Inflammatory macrophage treated with lipopolysaccharide for 4 hours (primary cell): ENCODE data around the gene DPP3.

Source experiments
- DNase-seq: peaks from one replicate; pipeline ENCODE4 v3.0.0-alpha.2; 2020

The DPP3 gene

DNA sequence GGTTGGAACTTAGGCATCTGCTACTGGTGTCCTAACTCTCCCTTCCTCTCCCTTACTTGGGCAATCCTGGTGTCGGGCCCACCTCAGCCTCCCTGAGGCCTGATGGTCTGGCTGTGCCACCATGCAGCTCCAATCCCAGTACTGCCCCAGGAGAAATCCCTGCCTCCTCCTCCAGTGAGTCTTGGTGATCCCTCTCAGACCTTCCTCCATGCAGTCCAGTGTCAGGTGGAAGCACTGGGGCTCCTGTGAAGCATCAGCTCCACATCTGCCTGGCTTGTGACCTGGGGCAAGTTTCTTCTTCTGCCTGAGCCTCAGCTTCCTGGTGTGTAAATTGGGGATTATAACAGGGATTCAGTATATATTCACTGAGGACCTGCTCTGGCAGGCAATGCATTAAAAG lies 15.3 kb upstream of the DPP3 start:
- DNase-seq = no peak

DNA sequence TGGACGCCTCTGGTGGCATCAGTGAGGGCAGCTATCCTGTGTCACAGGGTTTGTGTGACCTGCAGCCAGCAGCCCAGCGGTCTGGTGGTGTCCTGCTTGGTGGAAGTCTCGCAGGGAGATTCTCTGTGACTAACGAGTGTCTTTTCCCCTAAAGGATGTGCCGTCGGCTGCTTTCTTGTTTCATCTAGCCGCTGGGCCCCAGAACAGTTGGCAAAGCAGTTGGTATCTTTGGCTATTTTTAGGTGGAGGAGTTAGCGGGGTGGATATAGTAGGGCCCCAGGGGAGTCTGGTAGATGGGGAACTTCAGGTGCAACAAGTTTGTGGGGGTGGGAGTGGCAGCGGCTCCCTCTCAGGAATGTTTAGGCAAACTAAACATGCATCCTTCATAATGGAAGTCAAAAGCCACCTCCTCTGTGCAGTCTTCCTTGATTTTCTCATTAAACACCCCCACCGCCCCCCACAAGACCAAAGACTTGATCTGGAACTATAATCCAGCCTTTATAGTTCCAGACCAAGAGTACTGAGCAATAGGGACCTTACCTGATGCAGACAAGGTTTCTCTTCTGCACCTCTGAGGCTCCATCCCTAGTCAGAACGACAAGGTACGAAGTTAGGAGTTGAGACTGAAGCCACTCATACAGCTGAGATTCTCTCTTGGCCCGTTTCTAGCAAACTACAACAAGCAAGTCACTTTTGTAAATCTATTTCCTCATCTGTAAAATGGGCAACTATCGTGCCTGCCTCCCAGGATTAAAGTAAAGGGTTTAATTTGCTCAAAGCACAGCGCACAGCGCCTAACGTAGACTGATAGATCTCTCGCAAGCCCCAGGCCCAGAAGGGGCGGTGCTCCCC lies 14.6 kb upstream of the DPP3 start:
- no peak for DNase-seq

DNA sequence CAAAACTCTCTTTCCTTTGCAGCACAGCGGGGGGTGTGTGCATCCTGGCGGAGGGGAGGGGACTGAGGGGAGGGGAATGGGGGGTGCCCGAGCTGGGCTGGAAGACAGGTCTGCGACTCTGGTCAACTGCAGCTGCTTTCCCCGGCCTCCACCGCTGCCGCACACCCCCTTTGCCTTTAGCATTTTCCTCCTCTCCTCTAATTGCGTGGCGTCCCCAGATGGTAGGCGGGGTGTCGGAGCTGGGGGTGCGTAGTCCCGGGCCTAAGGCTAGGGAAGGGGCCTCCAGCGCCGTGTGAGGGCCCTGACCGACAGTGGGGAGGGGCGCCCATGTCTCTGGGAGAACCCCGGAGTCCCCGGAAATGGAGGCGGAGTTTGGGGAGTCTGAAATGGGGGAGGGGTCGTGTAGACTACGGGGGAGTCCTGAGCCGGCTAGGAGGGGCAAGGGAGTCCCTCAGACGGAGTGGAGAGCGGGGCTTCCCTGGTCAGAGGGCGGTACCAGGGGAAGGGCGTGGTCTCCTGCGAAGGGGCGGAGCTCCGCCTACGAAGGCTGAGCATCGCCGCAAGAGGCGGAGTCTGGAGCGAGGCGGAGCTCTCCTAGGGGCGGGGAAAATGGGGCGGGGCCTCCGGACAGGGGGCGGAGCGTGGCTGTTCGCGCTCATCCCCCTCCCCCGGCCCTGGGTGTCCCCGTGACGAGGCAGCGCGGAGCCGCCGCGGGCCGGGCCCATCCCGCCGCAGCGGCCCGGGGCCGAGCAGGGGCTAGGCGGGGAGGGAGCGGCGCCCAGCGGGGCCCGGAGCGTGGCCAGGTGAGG lies 13.8 kb upstream of the DPP3 start, which contains the start of gene PELI3:
Gene PELI3 (plus strand): TSS at position 681 of the 809 bp plus-strand sequence. CDS start 1,224 bp downstream, outside the sequence.
- peak; percentile 91 for DNase-seq

DNA sequence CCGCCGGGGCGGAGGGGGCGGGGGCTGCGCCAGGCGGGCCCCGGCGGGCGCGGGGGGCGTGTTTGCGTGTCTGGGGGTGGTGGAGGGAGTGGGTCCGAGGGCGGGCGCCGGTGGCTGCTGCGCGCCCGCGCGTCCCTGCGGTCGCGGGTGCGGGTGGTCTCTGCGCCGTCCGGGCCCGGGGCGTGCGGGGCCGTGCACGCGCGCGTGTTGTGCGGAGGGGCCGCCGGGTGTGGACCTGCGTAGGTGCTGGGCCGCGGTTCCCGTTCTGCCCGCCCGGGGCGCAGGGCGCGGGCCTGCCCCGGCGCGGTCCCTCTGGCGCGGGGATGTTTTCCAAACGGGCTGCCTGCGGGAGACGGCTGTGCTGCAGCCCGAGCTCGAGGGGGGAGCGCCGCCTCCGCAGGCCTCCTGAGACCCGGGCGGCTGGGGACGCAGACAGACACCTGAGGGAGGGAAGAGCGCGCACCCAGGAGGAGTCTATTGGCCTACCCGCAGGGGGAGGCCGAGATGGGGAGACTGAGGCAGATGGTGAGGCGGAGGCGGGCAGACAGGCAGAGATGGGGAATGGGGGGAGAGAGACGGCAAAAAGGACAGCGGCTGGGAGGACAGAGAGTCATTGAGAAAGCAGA lies 13.1 kb upstream of the DPP3 start:
- DNase-seq = peak; percentile 16

DNA sequence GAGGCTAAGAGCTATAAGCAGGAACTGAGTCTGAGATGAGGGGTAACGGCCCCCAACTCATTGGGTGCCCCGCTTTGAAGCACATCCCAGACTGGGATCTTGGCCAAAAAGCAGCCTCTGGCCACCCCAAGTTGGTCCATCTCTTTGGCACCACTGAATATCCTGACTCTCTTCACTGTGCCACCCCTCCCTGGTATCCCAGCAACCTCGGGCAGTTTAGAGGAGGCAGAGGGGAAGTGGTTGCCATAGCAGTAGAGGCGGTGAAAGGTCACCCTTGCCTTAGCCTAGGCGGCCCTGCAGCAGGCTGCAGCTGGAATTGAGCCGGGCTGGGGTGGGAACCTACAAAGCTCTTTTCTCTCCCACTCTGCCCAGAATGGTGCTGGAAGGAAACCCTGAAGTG lies 12.5 kb upstream of the DPP3 start:
- DNase-seq = peak; percentile 82

DNA sequence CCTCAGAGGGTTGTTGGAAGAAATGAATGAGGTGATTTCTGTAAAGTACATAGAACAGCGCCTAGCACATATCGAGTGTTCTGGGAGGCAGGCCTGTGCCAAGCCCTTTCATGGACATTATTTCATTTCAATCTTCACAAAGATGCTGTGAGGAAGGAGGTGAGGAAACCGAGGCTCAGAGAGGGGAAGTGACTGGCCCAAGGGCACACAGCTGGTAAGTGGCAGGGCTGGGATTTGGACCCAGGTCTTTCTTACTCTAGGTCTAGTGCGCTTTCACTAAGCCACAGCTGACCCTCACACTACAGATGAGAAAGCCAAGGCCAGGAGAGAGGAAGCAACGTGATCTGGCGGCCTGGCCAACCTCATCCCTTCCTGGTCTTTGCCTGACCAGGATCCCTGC lies 11.5 kb upstream of the DPP3 start:
- DNase-seq = no peak

DNA sequence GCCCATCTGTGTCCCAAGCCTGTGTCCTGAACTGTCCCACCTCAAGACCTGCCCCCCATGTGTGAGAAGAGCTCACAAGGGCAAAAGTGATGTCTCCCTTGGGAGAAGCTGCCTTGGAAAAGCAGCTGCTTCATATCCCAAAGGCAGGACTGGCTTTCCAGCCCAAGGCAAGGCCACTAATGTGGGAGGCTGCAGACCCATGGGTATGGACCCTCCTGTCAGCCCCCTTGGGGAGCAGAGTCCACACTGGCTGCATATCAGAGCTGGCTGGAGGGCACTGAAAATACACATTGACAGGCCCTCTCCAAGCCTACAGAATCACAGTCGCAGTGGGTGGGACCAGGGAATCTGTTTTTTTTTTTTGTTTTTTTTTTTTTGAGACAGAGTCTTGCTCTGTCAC lies 10.8 kb upstream of the DPP3 start:
- DNase-seq = no peak

DNA sequence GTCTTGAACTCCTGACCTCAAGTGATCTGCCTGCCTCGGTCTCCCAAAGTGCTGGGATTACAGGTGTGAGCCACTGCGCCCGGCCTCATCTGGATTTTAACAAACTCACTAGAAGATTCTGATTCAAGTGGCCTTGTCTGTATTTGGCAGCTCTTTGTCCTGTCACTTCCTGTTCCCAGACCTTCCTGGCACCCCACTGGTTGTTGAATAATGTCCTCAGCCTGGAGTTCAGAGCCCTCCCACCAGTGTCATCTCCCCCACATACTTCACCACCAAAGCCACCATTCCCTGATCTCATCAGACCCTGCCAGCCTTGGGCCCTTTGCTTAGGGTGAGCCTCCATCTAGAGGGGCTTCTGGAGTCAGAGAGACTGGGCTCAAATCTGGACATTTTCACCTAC lies 10.2 kb upstream of the DPP3 start:
- peak; percentile 13 for DNase-seq

DNA sequence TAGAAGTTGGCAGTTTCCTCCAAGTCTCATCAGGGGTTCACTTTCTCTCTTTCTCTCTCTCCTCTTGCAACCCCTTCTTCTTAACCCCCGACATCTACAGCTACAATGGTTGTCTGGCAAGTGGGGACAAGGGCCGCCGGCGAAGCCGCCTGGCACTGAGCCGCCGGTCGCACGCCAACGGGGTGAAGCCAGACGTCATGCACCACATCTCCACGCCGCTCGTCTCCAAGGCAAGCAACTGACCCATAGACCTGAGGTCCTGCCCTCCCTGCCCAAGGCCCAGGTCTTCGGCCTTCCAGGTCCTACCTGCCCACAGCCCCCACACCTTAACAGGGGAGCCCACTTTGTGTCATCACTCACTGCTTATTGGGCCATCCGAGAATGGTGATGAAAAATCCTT lies 9.1 kb upstream of the DPP3 start:
- no peak for DNase-seq

DNA sequence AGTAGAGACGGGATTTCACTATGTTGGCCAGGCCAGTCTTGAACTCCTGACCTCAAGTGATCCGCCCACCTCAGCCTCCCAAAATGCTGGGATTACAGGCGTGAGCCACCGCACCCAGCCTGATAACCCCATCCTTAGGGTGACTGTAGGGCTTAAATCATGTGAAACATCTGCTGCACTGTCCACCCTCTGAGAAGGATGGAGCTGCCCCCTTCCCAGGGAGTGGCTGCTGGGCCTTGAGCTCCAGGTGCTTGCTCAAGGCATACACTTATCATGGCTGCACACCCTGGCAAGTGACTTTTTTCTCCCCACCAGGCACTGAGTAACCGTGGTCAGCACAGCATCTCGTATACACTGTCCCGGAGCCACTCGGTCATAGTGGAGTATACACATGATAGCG lies 8.2 kb upstream of the DPP3 start:
- no peak for DNase-seq

DNA sequence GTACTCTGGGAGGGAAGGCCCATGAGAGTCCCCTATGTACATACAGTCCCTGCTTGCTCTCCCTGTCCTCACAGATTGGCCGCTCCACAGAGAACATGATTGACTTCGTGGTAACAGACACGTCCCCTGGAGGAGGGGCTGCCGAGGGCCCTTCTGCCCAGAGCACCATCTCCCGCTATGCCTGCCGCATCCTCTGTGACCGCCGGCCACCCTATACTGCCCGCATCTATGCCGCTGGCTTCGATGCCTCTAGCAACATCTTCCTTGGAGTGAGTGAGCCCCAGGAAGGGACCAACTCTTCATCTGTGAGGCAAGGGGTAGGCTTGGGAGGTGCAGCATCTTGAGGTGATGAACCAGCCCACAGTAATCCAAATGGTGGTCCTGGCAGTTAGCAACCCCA lies 7.1 kb upstream of the DPP3 start:
- DNase-seq = no peak

DNA sequence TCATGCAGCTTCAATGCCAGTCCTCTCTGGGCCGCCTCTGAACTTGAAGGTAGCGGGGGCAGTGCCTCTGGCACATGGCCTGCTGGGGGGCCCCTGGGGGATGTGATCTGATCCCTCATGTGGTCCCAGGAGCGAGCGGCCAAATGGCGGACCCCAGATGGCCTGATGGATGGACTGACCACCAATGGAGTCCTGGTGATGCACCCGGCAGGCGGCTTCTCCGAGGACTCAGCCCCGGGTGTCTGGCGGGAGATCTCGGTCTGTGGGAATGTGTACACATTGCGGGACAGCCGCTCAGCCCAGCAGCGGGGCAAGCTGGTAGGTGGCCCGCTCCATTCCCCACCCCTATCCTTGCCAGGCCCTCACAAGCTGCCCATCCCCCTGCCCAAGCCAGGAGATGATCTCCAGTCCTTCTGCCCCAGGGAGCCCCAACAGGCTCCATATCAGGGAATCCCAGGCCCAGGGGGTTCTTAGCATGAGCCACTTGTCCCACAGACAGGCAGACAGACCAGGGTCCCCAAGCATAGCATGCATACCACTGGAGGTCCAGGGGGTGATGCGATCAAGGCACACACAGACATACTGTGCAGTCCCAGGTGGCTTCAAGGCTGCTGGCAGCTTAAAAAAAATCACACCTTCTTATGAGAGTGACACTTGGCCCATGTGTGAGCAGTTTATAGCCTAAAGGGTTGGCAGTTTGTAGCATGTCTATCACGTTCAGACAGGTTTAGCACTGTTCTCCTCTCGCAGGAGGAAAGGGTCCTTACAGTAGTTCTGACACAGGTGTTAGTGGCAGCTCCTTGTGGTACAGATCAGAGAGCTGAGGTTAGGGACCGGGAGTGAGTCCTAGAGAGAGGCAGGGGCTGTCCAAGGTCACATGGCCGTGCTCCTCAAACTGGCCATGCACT lies 6.4 kb upstream of the DPP3 start:
- no peak for DNase-seq

DNA sequence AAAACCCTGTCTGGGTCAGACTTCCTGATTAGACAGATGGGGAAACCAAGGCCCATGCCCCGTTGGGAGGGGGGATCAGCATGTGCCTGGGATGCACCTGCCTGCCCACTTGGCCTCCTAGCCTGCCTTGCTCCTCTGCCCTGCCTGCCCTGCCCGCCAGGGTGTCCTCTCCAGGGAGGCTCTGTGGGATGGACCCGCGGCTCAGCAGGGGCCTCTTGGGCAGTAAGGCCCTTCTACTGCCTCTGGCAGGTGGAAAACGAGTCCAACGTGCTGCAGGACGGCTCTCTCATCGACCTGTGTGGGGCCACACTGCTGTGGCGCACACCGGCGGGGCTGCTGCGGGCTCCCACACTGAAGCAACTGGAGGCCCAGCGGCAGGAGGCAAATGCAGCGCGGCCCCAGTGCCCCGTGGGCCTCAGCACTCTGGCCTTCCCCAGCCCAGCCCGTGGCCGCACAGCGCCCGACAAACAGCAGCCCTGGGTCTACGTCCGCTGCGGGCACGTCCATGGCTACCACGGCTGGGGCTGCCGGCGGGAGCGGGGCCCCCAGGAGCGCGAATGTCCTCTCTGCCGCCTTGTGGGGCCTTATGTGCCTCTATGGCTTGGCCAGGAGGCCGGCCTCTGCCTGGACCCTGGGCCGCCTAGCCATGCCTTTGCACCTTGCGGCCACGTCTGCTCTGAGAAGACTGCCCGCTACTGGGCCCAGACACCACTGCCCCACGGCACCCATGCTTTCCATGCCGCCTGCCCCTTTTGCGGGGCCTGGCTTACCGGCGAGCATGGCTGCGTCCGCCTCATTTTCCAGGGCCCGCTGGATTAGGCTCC lies 4.7 kb upstream of the DPP3 start:
- no peak for DNase-seq

DNA sequence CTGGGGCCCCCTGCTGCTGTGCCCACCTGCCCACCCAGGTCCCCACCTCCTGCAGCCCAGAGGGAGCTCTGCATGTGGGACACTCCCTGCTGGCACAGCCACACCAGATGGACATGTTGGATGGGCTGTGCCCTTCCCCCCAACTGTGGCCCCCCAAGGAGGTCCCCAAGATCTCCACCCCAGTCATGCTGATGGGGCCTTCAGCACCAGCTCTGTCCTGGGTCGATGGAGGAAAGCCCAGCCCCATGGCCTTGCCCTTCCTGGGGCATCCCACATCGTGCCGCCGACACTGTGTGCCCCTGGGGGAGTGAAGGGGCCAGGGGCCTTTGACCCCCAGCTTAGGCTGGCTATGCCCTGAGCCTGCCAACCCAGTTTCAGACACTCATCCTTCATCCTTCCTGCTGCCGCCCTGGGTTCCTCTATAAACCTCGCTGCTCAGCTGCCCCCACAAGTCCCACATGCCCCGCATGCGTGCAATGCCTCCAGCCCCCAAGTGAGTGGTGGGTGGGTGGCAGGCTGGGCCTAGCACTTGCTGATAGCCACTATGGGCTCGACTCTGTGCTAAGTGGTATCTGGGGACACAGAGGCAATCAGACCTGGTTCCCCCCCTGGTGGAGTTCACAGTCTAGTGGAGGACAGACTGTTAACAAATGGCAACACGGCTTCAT lies 3.9 kb upstream of the DPP3 start:
- no peak for DNase-seq

DNA sequence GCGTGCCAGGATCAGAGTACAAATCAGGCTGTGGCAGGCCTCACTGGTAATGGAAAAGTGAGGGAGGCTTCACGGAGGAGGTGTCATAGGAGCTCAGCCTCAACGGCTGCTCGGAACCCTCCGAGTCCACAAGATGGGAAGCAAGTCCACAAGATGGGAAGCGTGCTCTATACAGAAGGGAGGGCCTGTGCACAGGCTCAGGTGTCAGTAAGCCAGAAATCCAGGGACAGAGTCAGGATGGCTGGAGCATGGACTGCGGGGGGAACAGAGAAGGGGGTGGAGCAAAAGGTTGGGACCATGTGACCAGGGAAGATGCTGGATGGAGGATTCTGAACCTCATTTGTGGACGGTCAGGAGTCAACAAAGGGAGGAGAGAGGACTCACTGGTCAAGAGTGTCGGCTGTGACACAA lies 3.4 kb upstream of the DPP3 start:
- DNase-seq = no peak

DNA sequence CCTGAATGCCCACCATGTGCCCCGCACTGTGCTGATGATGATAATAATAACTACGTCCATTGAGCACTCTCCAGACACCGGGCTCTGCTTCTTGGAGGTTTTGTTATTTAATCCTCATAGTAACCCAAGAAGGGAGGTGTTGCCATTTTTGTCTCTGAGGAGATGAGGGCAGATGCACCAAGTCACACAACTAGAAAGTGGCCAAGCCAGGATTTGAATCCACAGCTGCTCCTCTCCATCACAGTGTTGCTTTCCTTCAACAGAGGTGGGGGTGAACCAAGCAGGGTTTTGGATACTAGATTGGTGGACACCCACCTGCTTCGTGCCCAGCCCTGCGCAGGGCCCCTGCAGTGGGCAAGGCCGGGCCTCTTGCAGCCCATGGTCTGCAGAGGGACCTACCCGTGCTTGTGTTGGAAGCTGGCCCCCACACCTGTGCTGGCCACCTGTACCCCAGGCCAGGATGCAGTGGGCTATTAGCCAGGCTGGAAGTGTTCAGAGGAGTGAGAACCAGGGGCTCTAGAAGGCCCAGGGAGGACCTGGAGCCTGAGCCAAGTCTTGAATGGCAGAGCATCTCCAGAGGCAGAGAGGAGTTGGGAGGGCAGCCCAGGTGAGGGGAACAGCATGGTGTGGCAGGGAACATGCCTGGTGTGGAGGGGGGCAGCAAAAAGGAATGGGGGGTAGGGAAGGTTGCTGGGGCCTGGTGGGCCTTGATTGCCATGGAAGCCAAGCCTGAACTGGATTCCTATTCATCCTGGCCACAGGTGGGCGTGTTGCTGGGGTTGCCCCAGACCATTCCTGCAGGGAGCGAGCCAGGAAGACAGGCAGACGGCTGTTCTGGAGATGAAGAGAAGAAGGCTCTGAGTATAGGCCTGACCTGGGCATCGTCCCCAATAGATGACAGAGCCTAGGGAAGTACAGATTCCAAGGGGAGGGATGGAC lies 2.7 kb upstream of the DPP3 start:
- DNase-seq = no peak

DNA sequence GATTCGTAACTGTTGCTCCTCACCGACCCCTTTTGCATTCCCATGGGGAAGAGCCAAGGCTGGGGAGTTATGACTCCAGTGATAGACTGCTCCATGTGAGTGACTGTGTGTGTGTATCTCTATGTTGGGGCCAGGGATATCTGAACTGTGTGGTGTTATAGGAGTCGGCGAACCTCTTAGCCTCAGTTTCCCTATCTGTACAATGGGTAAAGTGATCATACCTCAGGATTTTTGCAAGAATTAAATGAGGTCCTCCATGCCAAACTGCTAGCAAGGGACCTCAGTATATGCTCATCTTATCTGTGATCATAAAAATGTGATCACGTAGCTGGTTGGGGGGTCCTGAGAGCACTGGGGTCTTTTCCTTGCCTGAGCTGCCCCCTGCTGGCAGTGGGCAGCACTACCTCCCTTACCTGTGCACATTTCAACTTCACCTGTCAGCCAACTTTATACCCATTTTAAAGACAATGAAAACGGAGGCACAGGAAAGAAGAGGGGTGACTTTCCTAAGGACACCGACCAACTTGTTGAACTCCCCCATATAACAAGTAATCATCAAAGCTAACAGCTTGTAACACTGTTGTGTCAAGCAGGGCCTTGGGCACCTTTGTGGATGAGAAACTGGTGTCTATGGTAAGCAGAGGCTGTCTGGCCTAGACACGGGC lies 1.4 kb upstream of the DPP3 start:
- no peak for DNase-seq

DNA sequence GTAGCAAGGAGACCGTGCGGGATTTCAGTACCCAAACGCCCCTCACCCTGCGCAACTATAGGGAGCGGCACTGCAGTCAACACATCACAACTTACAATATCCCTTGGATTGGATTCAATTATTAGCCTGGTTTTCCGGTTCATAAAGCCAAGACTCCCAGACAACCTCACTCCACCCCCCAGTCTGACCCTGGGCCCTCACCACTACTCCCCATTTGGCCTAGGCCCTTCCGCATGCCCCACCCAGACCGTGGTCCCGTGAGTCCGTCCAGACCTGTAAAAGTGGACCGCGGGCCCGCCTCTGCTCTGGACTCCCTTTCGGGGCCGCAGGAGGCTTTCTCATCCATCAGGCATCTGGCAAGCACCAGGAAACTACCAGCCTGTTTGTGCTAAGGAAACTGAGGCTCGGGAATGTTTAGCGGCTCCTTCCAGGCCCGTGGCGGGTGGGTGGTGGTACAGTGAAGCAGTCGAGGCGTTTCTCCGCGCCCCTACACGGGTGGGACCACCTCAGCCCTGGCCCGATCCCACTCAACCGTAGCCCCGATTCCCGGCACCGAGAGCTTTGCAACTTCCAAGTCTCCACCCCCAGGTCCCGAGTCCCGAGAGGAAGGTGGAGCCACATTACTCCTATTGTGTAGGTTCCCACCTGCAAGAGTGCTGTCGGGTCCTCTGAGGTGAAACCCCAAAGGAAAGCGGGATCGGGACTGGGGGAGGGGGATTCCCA lies 679 bp upstream of the DPP3 start:
- peak; percentile 10 for DNase-seq
